H1 (cell line): ENCODE results near the gene CKB. TPM values are rescaled to one million over a fixed set of nuclear protein-coding genes. Genes with fewer than 3 reads are reported as not detected.

Experiments used
- CTCF ChIA-PET: fragments of 300-600 bp; sonication (Branson Sonifier 250); formaldehyde crosslinking; loops from one replicate; lab custom pipeline; 2021; ENCODE audit not compliant: partially characterized antibody; lab: Charles Lee
- POLR2A ChIA-PET: fragments of 300-600 bp; sonication (Branson Sonifier 250); formaldehyde crosslinking; loops from one replicate; lab custom pipeline; 2021; ENCODE audit warnings: inconsistent platforms; ENCODE audit not compliant: partially characterized antibody; lab: Charles Lee
- DNase-seq, 2 experiments: peaks; one replicate each; pipeline versions ENCODE4 v3.0.0 to v3.0.0-alpha.2; 2010 to 2022; ENCODE audit warnings: low spot score in 2 of 2, low read depth in 1 of 2, mixed read lengths in 1 of 2
- FAIRE-seq: peaks from 2 replicates; lab custom pipeline; 2011; peaks lifted over from hg19 to GRCh38; lab: Jason Lieb, UNC
- H2AFZ ChIP-seq: 2 replicates; pipeline ENCODE4 v1.8.1; 2012; ENCODE audit warnings: low read length, inconsistent platforms
- H2AK5ac ChIP-seq: 2 replicates; pipeline ENCODE4 v1.6.1; 2013; ENCODE audit warnings: low read depth, low read length
- H2BK120ac ChIP-seq: replicated peaks from 2 replicates; pipeline ENCODE3; 2013; ENCODE audit warnings: low read depth, low read length, inconsistent platforms
- H2BK12ac ChIP-seq: 2 replicates; pipeline ENCODE4 v1.6.1; 2013; ENCODE audit warnings: low read depth, low read length
- H2BK15ac ChIP-seq: 2 replicates; pipeline ENCODE4 v1.6.1; 2013; ENCODE audit warnings: low read length
- H2BK20ac ChIP-seq: 2 replicates; pipeline ENCODE4 v1.6.1; 2013; ENCODE audit warnings: low read length
- H2BK5ac ChIP-seq: 2 replicates; pipeline ENCODE4 v1.6.1; 2013; ENCODE audit warnings: low read depth, low read length
- H3K14ac ChIP-seq: 2 replicates; pipeline ENCODE4 v1.6.1; 2013; ENCODE audit warnings: inconsistent platforms; ENCODE audit not compliant: insufficient read length
- H3K18ac ChIP-seq: 2 replicates; pipeline ENCODE4 v1.6.1; 2013; ENCODE audit warnings: low read length; ENCODE audit errors: extremely low read depth
- H3K23ac ChIP-seq: 2 replicates; pipeline ENCODE4 v1.6.1; 2013; ENCODE audit warnings: inconsistent platforms; ENCODE audit not compliant: insufficient read length
- H3K23me2 ChIP-seq: 2 replicates; pipeline ENCODE4 v1.6.1; 2013; ENCODE audit warnings: low read depth, low read length
- H3K27ac ChIP-seq: 2 replicates; pipeline ENCODE4 v1.6.1; 2011; ENCODE audit warnings: low read depth, low read length, inconsistent platforms
- H3K27me3 ChIP-seq, 4 experiments: replicated peaks in 1 of 4; 1 replicate in 1 of 4; 2 replicates in 3 of 4; pipeline versions ENCODE4 v1.6.1 to v1.8.1; 2011 to 2013; ENCODE audit warnings: low read length in 3 of 4, mild to moderate bottlenecking in 3 of 4, inconsistent platforms in 2 of 4, mixed read lengths in 2 of 4, moderate library complexity in 1 of 4; ENCODE audit not compliant: control insufficient read depth in 3 of 4, insufficient read depth in 3 of 4; ENCODE audit errors: extremely low read depth in 1 of 4
- H3K36me3 ChIP-seq, 4 experiments: 2 replicates each; pipeline versions ENCODE4 v1.6.1 to v1.8.1; 2011 to 2013; ENCODE audit warnings: mild to moderate bottlenecking in 4 of 4, low read length in 3 of 4, moderate library complexity in 2 of 4, control low read depth in 1 of 4, inconsistent platforms in 1 of 4; ENCODE audit not compliant: insufficient read depth in 4 of 4, control insufficient read depth in 2 of 4
- H3K4ac ChIP-seq: replicated peaks from 2 replicates; pipeline ENCODE3; 2013; ENCODE audit warnings: low read length, low read depth, mixed read lengths, inconsistent platforms; ENCODE audit not compliant: insufficient read length
- H3K4me1 ChIP-seq, 4 experiments: replicated peaks in 1 of 4; 1 replicate in 1 of 4; 2 replicates in 3 of 4; pipeline versions ENCODE4 v1.6.1 to v1.8.1; 2011 to 2013; ENCODE audit warnings: low read length in 3 of 4, inconsistent platforms in 2 of 4, mixed read lengths in 1 of 4; ENCODE audit not compliant: insufficient read depth in 4 of 4, control insufficient read depth in 3 of 4
- H3K4me2 ChIP-seq, 2 experiments: 2 replicates each; pipeline versions ENCODE4 v1.6.1 to v1.8.1; 2011 to 2013; ENCODE audit warnings: low read depth in 2 of 2, low read length in 2 of 2, control low read depth in 1 of 2, inconsistent platforms in 1 of 2, mild to moderate bottlenecking in 1 of 2; ENCODE audit not compliant: insufficient read depth in 1 of 2
- H3K4me3 ChIP-seq, 4 experiments: fragments of 200-600, 300-600 bp in 1 of 4; sonication (generic), shearing (Covaris generic), sonication (Bioruptor Twin) in 1 of 4; 2 replicates each; pipeline versions ENCODE4 v1.5.1 to v1.8.1; 2011 to 2016; ENCODE audit warnings: low read length in 4 of 4, low read depth in 3 of 4, control low read depth in 2 of 4, inconsistent platforms in 2 of 4, mild to moderate bottlenecking in 2 of 4, mixed read lengths in 1 of 4, moderate library complexity in 1 of 4; ENCODE audit not compliant: insufficient read depth in 2 of 4; ENCODE audit errors: extremely low read depth in 1 of 4
- H3K56ac ChIP-seq: replicated peaks from 2 replicates; pipeline ENCODE3; 2013; ENCODE audit warnings: low read depth, mild to moderate bottlenecking, mixed read lengths, low read length, inconsistent platforms; ENCODE audit not compliant: insufficient read length
- H3K79me1 ChIP-seq: 2 replicates; pipeline ENCODE4 v1.6.1; 2013; ENCODE audit warnings: low read depth, low read length, control low read depth
- H3K79me2 ChIP-seq, 2 experiments: 2 replicates each; pipeline versions ENCODE4 v1.6.1 to v1.8.1; 2012 to 2013; ENCODE audit warnings: low read length in 2 of 2, mild to moderate bottlenecking in 2 of 2, inconsistent platforms in 1 of 2; ENCODE audit not compliant: insufficient read depth in 2 of 2, control insufficient read depth in 1 of 2
- H3K9ac ChIP-seq, 4 experiments: replicated peaks in 1 of 4; 1 replicate in 1 of 4; 2 replicates in 3 of 4; pipeline versions ENCODE4 v1.6.1 to v1.8.1; 2011 to 2013; ENCODE audit warnings: low read depth in 3 of 4, low read length in 3 of 4, control low read depth in 2 of 4, mild to moderate bottlenecking in 2 of 4, moderate library complexity in 2 of 4, inconsistent platforms in 1 of 4; ENCODE audit errors: extremely low read depth in 1 of 4
- H3K9me3 ChIP-seq, 2 experiments: 2 replicates each; pipeline versions ENCODE4 v1.6.1 to v1.8.1; 2012 to 2013; ENCODE audit warnings: mild to moderate bottlenecking in 2 of 2, moderate library complexity in 2 of 2, control low read depth in 1 of 2, inconsistent platforms in 1 of 2, low read depth in 1 of 2, low read length in 1 of 2, mixed read lengths in 1 of 2; ENCODE audit not compliant: insufficient read depth in 2 of 2
- H4K20me1 ChIP-seq, 2 experiments: replicated peaks in 1 of 2; 2 replicates each; pipeline versions ENCODE3 to v1.8.1; 2011 to 2013; ENCODE audit warnings: inconsistent platforms in 2 of 2, low read length in 2 of 2, mild to moderate bottlenecking in 1 of 2; ENCODE audit not compliant: insufficient read depth in 2 of 2, control insufficient read depth in 1 of 2
- H4K5ac ChIP-seq: 2 replicates; pipeline ENCODE4 v1.6.1; 2013; ENCODE audit warnings: low read length, low read depth, mixed read lengths, inconsistent platforms; ENCODE audit not compliant: insufficient read length
- H4K8ac ChIP-seq: 2 replicates; pipeline ENCODE4 v1.8.0; 2013; ENCODE audit warnings: mild to moderate bottlenecking, moderate library complexity, low read length, inconsistent platforms; ENCODE audit not compliant: insufficient read depth; ENCODE audit errors: extremely low read depth
- H4K91ac ChIP-seq: replicated peaks from 2 replicates; pipeline ENCODE3; 2013; ENCODE audit warnings: low read length, mixed read lengths, inconsistent platforms; ENCODE audit not compliant: insufficient read length
- JUND ChIP-seq: IDR thresholded peaks from 2 replicates; pipeline ENCODE4 v1.6.1; 2011; ENCODE audit warnings: mild to moderate bottlenecking, improper control_type of control experiment, low read length
- MAX ChIP-seq: IDR thresholded peaks from 2 replicates; pipeline ENCODE4 v1.6.1; 2012; ENCODE audit warnings: inconsistent platforms
- RAD21 ChIP-seq, 2 experiments: IDR thresholded peaks in 1 of 2; conservative IDR thresholded peaks in 1 of 2; 2 replicates each; pipeline ENCODE4 v1.6.1; 2011; ENCODE audit warnings: low read depth in 2 of 2, low read length in 2 of 2, improper control_type of control experiment in 1 of 2, inconsistent platforms in 1 of 2, mild to moderate bottlenecking in 1 of 2, moderate library complexity in 1 of 2
- RNF2 ChIP-seq: fragments of 200-900, 300-1000 bp; sonication (generic); IDR thresholded peaks from 2 replicates; pipeline ENCODE4 v1.7.1; 2016; ENCODE audit warnings: borderline replicate concordance, low read depth, mild to moderate bottlenecking, antibody characterized with exemption, low read length; ENCODE audit not compliant: poor library complexity, severe bottlenecking; ENCODE audit errors: missing control alignments
- WGBS, 2 experiments: shearing (Covaris generic) in 1 of 2; methylation state at CpG; one replicate each; pipeline versions ENCODE4 v1.1.6 to v1.1.7; 2013 to 2015; ENCODE audit warnings: low lambda C conversion rate in 2 of 2, mixed read lengths in 2 of 2, inconsistent platforms in 1 of 2, low coverage in 1 of 2, missing lambda C conversion rate in 1 of 2; ENCODE audit not compliant: insufficient replicate concordance in 2 of 2, insufficient coverage in 1 of 2, insufficient read length in 1 of 2; ENCODE audit errors: extremely low coverage in 1 of 2, missing lambda C conversion rate in 1 of 2; 5-methylcytosine and 5-hydroxymethylcytosine counted together
- polyA plus RNA-seq, 7 experiments: library from polyadenylated mRNA; depleted of rRNA in 3 of 7; stranded (reverse) in 5 of 7; unstranded in 2 of 7; fragments of >200 nt in 5 of 7; fragments of 200-250 nt in 2 of 7; gene quantifications; 1 replicate in 5 of 7; 2 replicates in 1 of 7; 4 replicates in 1 of 7; pipeline versions ENCODE4 v1.2.1 to v1.2.3, GENCODE V29; 2011 to 2013; ENCODE audit warnings: missing spikeins in 2 of 7, mixed read lengths in 2 of 7
- total RNA-seq: library from RNA; stranded (reverse); fragmentation: NEBNext Ultra II Directional; extraction: Animal tissue kit (Norgen Biotek cat#: 25700); gene quantifications from 2 replicates; pipeline ENCODE4 v1.2.1, GENCODE V29; 2021
- TF ChIP-seq, protein P1 (sequence below): IDR thresholded peaks from 2 replicates; pipeline ENCODE4 v1.6.1; 2011; ENCODE audit warnings: low read length, improper control_type of control experiment

Gene CKB
- total and polyA plus RNA-seq, 2 of the 8 experiments (the other 6 are each of a cell fraction or from before 2014, with no cell fraction given), result 538 to 950 TPM

- H3K4me2 ChIP-seq, result peak overlapping the region; percentile 73 to 80; a peak in 2 of 4 replicates
- H4K5ac ChIP-seq, result no peak overlapping the region
- TF ChIP-seq JUND (0 out of 2 replicates have a peak, but pooled peaks have one; percentile 6), MAX (0 out of 2 replicates have a peak, but pooled peaks have one; percentile 34), RNF2 (no peak), RAD21 (IDR thresholded peaks at IDR 0.05 in 1 of 2, conservative IDR thresholded peaks at IDR 0.05 in 1 of 2; ENCODE audit: low read depth in 2 of 2, low read length in 2 of 2) (peak in 1 of 2 experiments; percentile 28; a peak in 1 of 4 replicates)
- TF ChIP-seq, protein P1, sequence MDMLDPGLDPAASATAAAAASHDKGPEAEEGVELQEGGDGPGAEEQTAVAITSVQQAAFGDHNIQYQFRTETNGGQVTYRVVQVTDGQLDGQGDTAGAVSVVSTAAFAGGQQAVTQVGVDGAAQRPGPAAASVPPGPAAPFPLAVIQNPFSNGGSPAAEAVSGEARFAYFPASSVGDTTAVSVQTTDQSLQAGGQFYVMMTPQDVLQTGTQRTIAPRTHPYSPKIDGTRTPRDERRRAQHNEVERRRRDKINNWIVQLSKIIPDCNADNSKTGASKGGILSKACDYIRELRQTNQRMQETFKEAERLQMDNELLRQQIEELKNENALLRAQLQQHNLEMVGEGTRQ, result no peak
These were observed 1.6 kb upstream of the CKB start for GRCh38 chr14:103524002-103524935.

More at GRCh38 chr14:103524002-103524935, 1.6 kb upstream of the CKB start:
- FAIRE-seq, result peak; percentile 32
- Histone ChIP-seq H3K4ac (peak overlapping the region; percentile 27), H3K27me3 (peaks cover 3 to 23% (median 13%) of the 10 kb centered on the region in 4 experiments), H3K23me2 (peaks cover 17% of the 10 kb centered on the region; the same call in 1 of the 2 replicates), H3K18ac (no peak overlapping the region), H3K56ac (no peak overlapping the region), H4K20me1 (peaks cover 6 to 17% of the 10 kb centered on the region in 2 experiments), H3K9me3 (no peaks in the 10 kb centered on the region), H3K36me3 (peaks cover 8 to 21% (median 15%) of the 10 kb centered on the region in 4 experiments; a peak in 7 of 8 replicates), H4K8ac (no peak overlapping the region), H2BK120ac (no peak overlapping the region), H3K79me1 (no peaks in the 10 kb centered on the region; the same call in 1 of the 2 replicates), H2AK5ac (no peak overlapping the region), H2BK20ac (peak overlapping the region; percentile 6; the same call in 1 of the 2 replicates), H2AFZ (no peak overlapping the region), H3K23ac (no peak overlapping the region), H3K14ac (no peak overlapping the region), H2BK5ac (no peak overlapping the region), H3K27ac (no peak overlapping the region), H2BK12ac (peak overlapping the region; percentile 35; the same call in 1 of the 2 replicates), H3K4me1 (peaks cover 0 to 18% (median 14%) of the 10 kb centered on the region in 4 experiments; a peak in 5 of 7 replicates), H3K9ac (no peak overlapping the region), H2BK15ac (peak overlapping the region; percentile 5; the same call in 1 of the 2 replicates), H3K79me2 (peaks cover 0 to 4% of the 10 kb centered on the region in 2 experiments; a peak in 2 of 4 replicates), H4K91ac (no peak overlapping the region), H3K4me3 (peak overlapping the region in 1 of 4 experiments; percentile 5; a peak in 2 of 8 replicates)
- ChIA-PET CTCF (interaction anchor here (0.9 to 31.3 kb wide), 2 partner anchors 17 to 37 kb away, joined by 3 to 921 read pairs; partner anchors contain the start of gene TRMT61A), POLR2A (interaction anchor here (0.6 to 12.6 kb wide), 7 partner anchors 14 to 447 kb away, joined by 3 to 844 read pairs (median 10); partner anchors contain the start of genes BAG5, COA8 and TRMT61A)
- no peak for DNase-seq
- 78% methylated on average over 12 of the region's 12 CpGs; no CpG with 5 or more reads in 1 of the 2 experiments for WGBS, 2 experiments
